Right hindlimb (tissue), 1 donor: ENCODE data around the gene MAMDC4.
"Not testable (repeated sequence)": the region's sequence is repeated elsewhere in the genome, so short reads cannot be mapped to it uniquely, and the experiment has no call there.

Experiments used
- DNase-seq: peaks from one replicate; pipeline ENCODE4 v3.0.0-alpha.2; 2018

The MAMDC4 gene

DNA sequence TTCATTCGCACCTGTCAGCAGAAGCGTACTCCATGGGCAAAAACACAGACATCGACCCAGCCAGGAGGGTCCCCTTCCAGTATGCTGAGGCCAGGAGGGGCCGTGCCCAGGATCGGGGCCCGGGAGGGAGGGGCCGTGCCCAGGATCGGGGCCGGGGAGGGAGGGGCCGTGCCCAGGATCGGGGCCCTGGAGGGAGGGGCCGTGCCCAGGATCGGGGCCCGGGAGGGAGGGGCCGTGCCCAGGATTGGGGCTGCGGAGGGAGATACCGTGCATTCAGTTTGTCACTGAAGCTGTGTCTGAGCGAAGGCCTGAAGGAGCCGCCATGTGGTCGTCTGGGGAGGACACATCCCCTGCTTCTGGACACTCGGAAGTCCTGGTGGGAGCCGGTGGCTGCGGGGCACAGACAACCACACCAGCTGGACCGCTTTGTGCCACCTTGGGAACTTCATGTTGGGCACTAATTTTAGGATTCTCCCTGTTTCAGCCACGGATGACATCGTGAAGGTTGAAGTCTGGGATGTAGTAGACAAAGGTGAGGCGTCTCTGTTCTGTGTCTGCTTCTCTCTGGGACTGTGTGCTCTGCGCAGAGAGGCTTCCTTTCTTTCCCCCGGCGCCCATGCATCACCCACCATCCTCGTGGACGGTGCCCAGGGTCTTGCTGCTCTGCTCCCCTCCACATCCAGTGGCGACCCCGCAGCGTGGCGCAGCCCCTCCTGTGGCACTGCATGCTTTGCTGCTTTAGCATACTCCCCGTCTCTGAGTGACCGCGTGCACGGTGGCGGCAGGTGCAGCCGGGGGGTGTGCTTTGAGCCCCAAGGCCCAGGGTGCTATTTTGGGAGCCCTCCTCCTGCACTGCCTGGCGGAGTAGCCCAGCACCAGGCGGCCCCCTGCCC, 26.6 kb upstream of the MAMDC4 start:
- peak; percentile 23 for DNase-seq

DNA sequence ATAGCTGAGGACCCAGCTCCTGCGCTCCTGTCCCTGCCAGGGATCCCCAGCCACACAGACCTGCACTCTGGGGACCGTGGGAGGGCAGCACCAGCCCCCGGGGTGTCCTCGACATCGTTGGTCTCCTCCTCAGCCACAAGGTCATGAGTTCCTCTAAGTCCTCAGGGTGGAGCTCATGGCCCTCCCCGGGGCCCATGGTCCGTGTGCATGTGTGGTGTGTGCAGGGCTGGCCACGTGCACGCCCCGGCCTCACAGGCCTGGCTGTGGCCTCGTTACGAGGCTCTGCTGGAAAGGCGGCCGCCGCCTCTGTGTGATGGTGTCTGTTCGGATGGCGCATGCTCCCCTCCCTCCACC, 26.0 kb upstream of the MAMDC4 start:
- no peak for DNase-seq

DNA sequence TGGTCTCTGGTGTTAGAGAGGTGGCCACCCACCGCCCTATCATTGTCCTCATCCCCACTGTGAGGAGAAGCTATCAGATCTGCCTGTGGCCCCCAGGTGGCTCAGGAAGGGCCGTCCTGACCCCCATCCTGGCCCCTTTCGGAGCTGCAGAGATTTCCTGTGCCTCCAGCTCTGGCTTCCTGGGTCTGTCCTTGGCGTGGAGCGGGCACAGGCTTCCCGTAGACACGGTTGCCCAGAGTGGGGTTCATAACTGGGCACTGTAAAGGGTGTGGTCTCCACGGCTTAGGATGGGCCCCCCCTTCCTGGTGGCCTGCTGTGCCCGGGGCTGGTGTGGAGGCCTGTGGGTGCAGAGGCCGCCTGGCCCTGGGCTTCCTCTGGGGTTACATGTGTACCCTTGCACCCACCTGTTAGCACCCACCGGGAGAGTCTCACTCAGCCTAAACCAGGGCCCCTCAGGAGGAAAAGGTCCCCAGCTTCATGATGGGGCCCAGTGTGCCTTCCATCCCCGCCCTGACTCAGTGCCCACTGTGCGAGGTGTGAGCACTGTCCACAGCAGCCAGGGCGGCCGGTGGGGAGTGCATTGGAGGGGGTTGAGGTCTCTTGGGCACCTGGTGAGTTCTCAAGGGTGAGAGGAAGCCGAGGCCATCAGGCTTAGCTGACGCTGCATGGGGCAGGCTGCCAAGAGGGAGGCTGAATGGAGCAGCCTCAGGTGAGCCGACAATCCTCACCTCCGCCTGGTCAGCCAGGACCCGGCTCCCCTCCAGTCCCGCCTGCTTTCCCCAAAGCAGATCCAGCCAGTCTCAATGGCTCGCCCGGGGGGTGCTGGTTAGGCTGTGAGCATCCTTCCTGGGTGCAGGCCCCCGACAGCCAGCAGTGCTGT, 25.2 kb upstream of the MAMDC4 start:
- peak; percentile 21 for DNase-seq

DNA sequence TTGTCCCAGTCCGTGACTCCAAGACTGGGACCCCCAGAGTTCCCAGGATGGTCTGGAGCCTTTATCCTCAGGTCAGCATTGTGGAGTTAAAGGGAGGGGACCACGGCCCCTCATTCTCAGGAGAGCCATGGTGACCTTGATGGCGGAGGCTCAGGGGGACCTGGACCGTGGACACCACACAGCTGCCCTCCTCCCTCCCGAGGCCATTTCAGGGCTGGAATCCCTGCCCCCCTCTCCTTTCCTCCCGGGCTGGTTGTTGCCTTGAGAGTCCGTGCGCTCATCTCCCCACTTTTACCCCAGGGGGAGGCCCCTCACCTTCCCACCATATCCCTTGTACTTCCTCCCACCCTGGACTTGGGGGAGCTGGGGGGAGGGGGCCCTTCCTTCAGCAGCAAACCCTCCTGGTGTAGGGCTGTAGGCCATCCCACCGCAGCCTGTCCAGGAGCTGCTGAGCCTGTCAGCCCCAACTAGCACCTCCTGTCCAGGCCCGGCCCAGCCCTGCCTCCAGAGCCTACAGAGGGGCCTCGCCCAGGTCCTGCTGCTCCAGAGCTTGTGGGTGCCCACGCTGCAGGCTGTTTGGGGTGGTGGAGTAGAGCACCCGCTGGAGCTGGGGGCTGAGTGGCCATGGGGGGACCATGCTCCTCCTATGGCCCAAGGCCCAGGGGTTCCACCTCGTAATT, 24.2 kb upstream of the MAMDC4 start:
- DNase-seq: no peak

DNA sequence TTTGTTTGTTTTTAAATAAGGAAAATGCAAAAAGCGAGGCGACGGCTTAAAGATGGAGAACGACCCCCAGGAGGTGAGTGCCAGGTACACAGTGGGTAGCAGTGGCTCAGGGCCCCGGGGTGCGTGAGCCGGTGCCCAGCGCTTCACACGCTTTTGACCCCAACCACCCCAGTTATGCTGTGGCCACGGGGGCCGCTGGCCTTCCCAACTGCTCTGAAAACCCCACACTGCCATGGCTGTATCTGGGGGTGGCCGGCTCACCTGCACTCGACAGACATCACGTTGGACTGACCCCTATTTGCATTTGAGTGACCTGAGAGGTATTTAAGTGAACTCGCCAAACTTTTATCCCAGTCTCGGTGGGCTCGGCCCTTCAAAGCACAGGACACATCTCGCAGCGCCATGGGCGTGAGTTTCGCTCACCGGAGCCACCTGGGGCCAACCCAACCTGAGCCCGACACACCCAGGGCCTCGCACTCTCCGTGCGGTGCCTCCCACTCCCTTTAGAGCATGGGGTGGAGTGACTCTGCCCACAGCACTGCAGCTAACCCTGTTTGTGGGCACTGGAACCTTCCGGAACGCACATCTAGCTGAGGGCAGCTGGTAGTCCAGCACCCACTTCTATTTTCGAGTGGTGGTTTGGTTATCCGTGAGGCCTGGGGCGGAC, 23.5 kb upstream of the MAMDC4 start:
- DNase-seq: no peak

DNA sequence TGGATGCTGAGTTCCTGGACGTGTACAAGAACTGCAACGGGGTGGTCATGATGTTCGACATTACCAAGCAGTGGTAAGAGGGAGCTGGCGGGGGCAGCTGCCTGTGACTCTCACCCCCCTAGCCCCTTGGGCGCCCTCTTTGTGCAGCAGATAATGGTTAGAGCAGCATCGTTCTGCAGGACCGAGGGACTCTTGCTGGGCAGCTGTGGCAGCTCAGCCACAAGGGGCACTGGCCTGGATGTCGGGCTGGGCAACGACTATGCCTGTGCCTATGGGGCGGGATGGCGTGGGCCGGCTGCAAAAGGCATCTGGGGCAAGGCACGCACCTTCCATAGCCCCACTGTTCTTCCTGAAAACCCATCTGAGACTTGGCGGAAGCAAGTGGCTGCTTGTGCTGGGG, 22.7 kb upstream of the MAMDC4 start:
- DNase-seq: no peak

DNA sequence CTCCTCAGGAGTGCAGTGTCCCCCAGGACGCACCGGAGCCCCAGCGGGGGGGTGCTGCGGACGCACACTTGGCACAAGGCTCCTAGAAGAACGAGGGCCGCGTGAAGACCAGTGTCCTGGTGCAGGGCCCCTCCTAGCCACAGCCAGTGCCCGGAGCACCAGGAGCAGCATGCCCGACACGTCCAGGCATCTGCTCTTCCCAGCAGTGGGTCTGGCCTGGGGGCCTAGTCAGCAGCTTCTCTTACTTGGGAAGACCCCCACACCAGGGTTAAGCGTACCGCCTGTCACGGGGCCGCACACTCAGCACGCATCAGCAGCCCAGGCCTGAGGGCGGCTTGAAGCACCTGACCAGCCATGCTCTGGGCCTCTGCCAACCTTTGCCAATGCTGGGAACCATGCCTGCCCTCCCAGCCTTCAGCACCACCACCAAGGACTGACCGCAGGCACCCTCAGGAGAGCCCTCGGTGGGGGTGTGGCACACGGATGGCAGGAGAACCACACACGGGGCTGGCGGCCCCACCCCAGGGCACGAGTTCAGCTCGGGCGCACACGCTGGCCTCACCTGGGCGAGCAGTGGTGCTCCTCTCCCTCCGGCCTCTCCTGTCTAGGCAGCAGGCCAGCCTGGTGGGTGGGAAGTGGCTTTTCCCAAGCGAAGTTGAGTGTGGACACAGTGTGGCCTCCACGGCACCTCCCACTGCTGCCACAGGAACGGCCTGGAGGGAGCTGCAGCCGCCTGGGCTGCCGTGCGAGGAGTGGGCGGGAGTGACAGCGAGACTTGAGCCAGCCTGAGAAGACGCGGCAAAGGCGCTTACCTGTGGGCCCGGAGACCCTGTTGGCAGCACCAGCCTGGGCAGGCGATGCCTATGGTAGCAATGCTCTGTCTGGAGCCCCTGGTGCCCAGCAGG, 21.9 kb upstream of the MAMDC4 start:
- DNase-seq: peak; percentile 23

DNA sequence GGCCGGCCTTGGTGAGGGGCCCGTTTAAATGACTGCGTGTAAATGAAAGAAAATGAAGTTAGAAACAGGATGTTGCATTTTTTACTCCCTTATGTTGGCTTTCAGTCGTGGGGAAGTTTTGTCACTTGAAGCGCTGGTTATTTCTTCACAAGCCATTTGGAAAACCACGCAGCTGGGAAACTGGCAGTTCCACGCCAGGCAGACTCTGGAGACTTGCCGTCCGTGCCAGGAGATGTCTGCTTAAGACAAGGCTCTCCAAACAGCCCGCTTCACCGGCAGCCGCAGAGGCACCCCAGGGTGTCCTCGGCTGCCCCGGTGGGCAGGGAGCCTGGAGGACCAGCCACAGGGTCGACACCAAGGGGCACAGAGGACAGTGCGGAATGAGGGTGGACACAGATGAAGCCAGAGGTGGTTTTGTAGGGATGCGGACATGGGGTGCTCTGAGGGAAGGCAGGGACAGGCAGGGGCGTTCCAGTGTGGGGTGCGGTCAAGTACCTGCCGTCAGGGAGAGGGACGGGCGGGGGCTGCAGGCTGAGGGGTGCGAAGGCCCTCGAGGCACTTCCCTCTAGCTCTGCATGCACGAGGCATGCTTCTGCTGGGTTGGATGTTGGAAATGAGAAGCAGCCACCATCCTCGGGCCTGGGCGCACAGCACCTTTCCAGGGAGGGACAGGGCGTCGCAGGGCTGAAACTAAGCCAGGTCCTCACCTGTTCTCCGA, 21.0 kb upstream of the MAMDC4 start:
- no peak for DNase-seq

DNA sequence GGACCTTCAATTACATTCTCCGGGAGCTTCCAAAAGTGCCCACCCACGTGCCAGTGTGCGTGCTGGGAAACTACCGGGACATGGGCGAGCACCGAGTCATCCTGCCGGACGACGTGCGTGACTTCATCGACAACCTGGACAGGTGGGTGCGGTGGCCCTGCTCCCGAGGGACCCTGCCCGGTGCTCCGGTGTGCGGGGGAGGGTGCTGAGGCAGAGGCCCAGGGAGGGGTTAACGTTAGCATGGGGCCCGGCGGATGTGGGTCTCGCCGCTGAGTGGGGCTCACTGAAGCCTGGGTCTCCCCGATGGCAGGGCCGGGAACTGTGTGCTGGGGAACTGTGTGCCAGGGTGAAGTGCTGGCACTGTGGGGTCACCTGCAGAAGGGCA, 20.4 kb upstream of the MAMDC4 start:
- no peak for DNase-seq

DNA sequence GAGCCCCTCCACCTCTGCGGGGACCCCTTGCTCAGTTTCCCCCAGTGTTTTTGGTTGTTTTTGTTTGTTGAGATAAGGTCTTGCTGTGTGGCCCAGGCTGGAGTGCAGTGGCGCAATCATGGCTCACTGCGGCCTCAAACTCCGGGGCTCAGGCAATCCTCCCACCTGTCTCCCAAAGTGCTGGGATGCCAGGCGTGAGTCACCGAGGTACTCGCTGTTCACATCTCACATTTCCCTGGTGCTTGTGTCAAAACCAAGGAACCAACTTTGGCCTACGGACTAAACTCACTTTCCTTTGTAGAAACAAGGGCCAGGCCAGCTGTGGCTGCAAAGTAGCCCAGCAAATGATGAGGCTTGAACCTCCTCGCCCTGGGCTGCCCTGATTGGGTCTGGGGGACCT, 19.6 kb upstream of the MAMDC4 start:
- no peak for DNase-seq

DNA sequence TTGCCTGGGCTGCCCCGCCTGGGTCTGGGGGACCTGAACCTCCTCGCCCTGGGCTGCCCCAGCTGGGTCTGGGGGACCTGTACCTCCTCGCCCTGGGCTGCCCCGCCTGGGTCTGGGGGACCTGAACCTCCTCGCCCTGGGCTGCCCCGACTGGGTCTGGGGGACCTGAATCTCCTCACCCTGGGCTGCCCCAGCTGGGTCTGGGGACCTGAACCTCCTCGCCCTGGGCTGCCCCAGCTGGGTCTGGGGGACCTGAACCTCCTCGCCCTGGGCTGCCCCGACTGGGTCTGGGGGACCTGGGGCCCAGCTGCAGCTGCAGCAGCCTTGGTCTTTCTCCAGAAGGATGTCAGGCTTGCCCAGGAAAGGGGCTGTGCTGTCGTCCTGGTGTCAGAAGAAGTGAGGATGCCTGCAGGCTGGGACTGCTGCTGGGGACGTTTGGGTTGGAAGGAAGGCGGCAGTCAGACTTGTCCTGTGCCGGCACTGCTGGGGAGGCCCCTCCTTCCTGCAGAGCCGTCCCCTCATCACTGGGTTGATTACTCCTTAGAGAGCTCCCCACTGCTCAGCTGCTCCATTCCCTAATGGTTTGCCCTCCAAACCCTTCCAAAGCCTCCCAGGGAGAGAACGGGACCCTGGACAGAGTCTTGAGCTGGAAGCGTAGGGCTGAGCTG, 18.6 kb upstream of the MAMDC4 start:
- not testable (repeated sequence) for DNase-seq

DNA sequence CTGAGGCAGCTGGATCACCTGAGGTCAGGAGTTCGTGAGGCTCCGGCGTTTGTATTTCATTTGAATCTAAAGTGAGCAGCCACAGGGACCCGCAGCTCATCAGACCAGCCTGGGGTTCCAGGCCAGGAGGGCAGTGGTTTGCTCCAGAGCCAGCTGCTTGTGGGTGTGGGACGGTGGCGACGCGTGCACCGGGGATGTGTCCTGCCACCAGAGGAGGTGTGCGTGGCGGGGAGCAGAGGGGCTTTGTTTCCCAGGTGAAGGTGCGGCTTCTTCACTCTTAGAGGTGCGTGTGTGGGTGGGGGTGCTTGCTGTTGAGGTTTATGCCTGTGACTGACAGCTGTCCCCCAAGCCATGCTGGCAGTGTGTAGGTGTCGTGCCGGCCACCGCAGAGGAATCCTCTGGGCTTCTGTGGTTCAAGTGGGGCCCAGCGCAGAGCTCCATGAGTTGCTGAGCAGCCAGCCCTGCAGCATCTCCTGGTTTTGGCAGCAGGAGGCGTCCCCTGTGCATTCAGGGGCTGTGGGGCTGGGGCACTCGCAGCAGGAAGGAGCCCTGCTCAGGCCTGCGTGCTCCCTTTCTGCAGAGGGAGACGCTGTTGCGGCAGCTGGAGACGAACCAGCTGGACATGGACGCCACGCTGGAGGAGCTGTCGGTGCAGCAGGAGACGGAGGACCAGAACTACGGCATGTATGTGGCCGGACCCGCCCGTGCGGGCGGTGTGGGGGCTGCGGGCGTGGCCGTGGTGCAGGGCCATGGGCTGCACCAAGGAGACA, 16.8 kb upstream of the MAMDC4 start:
- DNase-seq: peak; percentile 20

DNA sequence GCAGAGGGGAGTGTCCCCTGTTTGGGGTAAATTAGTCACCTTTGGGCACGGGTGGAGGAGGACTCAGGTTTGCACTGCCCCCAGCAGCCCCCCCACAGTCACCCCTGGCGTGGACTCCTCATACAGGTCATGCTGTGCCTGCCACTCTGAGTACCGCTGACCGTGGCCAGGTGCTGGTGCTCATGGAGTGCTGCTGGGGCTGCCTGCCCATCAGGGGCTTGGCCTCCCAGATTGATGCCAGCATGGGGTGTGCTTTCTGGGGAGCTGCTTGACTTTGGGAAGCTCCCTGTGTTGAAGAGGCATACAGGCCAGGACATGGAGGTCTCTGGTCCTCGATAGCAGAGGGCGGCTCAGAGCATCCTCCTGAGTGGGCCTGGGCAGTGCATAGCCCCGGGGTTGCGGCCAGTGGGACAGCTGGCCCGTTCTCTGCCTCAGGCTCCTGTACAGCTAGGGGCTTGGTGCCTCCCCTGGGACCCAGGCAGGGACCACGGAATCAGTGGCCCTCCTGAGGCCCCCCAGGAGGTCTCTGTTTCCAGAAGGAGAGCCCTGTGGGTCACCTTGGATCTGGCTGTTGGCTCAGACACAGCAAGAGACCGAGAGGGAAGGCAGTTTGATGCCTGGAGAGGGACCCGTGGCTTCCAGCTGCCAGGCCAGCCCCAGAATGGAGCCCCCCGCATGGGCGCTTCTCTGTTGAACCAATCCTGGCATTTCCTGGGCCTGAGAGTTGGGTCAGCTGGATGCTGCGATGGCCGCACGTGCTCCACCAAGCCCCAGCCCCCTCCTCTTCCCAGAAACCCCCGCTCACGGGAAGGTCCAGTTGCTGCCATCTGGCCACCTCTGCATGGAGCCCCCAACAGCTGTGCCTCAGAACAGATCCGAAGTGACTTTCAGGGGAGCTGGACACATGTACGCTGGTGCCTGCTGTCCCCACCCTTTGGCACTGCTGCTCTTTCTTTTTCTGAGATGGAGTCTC, 15.9 kb upstream of the MAMDC4 start:
- DNase-seq: peak; percentile 43

DNA sequence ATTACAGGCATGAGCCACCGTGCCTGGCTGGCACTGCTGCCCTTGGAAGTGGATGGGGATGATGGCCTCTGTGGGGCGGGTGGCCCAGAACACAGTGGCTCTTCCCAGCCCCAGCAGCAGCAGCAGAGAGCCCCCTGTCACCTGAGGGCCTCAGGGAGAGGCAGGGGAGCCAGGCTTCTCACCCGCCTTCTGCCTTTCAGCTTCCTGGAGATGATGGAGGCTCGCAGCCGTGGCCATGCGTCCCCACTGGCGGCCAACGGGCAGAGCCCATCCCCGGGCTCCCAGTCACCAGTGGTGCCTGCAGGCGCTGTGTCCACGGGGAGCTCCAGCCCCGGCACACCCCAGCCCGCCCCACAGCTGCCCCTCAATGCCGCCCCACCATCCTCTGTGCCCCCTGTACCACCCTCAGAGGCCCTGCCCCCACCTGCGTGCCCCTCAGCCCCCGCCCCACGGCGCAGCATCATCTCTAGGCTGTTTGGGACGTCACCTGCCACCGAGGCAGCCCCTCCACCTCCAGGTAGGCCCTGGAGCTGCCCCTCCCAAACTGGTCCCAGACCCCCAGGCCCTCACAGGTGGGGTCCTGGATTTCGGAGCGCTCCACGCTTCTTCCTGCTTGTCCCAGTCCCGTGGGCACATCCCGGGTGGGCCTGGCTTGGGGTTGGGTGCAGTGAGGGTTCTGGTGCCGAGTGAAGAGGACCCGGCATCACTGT, 14.8 kb upstream of the MAMDC4 start:
- no peak for DNase-seq

DNA sequence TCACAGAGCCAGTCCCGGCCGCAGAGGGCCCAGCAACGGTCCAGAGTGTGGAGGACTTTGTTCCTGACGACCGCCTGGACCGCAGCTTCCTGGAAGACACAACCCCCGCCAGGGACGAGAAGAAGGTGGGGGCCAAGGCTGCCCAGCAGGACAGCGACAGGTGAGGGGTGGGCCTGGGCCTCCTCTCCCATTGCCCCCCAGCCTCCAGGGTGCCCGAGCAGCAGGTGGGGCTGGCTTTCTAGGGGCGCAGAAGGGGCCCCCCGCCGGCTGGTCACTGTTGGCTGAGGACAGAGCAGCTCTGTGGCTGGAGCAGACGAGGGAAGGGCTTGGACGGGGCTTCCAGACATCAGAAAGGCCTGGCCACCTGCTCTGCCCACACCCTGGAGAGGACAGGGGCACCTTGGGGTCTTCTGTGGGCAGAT, 14.3 kb upstream of the MAMDC4 start:
- DNase-seq: peak; percentile 15

DNA sequence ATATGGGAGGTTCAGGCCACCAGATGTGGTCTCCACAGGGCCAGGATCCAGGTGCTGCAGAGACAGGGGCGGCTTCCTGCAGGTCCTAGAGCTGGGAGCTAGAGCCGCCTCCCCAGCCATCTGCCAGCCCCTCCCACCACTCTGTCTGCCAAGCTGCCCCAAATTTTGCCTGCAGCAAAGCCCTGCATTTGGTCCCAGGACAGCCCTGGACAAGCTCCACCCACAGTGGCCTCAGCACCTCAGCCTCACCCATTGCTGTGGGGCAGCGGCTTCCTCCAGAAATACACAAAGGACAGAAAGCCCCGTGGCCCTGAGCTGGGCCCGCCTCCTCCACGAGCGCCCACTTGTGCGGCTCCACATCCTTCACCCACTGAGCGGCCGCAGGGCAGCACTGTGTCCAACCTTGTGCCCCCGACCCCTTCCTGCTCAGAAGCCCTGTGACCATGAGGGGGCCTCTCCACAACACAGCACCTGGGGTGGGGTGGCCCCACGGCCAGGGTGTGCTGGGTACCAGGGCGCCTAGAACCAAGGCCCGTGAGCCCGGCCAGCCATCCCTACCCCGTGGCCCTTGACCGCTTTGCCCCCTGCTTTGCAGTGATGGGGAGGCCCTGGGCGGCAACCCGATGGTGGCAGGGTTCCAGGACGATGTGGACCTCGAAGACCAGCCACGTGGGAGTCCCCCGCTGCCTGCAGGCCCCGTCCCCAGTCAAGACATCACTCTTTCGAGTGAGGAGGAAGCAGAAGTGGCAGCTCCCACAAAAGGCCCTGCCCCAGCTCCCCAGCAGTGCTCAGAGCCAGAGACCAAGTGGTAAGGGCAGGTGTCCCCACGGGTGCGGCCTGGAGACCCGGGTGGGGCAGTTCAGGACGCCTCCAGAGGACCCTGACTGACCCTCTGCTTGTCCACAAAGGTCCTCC, 13.6 kb upstream of the MAMDC4 start:
- DNase-seq: peak; percentile 27
